Renal cortex interstitium (tissue), 15 donors: ENCODE results near the gene SRP68. TPM values are rescaled to one million over a fixed set of nuclear protein-coding genes. Genes with fewer than 3 reads are reported as not detected.

Experiments used
- DNase-seq, 11 donors: peaks; one replicate each; pipeline ENCODE4 v3.0.0-alpha.2; 2013; ENCODE audit warnings: low read depth in 9 of 11, low spot score in 4 of 11; ENCODE audit errors: extremely low read depth in 1 of 11
- long read RNA-seq, 16 experiments: transcript quantifications; one replicate each; lab custom pipeline, GENCODE V29; 2026
- polyA plus RNA-seq, 3 donors: library from polyadenylated mRNA; unstranded; fragments of 120-200 nt; gene quantifications; one replicate each; pipeline ENCODE4 v1.2.1, GENCODE V29; 2013; ENCODE audit not compliant: insufficient read length in 3 of 3

Gene SRP68
- 100 to 1,000 TPM; 101 to 122 (median 118) TPM for polyA plus RNA-seq
- long read RNA-seq, donor 1, transcript SRP68-201 (16 exons, 2,649 nt): major isoform, 11 of 14 reads
- long read RNA-seq, donor 1, partial matches to known transcripts: 0 of 14 reads
- long read RNA-seq, donor 1, other reads (novel, unspliced or antisense): 0 of 14 reads
- long read RNA-seq, donor 2, transcript SRP68-201 (16 exons, 2,649 nt): major isoform, 13 of 16 reads
- long read RNA-seq, donor 2, partial matches to known transcripts: 0 of 16 reads
- long read RNA-seq, donor 2, other reads (novel, unspliced or antisense): 0 of 16 reads
- long read RNA-seq, donor 3, transcript SRP68-201 (16 exons, 2,649 nt): major isoform, 23 of 23 reads
- long read RNA-seq, donor 3, partial matches to known transcripts: 0 of 23 reads
- long read RNA-seq, donor 3, other reads (novel, unspliced or antisense): 0 of 23 reads
- long read RNA-seq, donor 4, transcript SRP68-201 (16 exons, 2,649 nt): major isoform, 15 of 15 reads
- long read RNA-seq, donor 4, partial matches to known transcripts: 0 of 15 reads
- long read RNA-seq, donor 4, other reads (novel, unspliced or antisense): 0 of 15 reads
- long read RNA-seq, donor 5: 0 reads
- long read RNA-seq, donor 6, transcript SRP68-201 (16 exons, 2,649 nt): major isoform, 11 of 12 reads
- long read RNA-seq, donor 6, partial matches to known transcripts: 0 of 12 reads
- long read RNA-seq, donor 6, other reads (novel, unspliced or antisense): 0 of 12 reads
- long read RNA-seq, donor 7, transcript SRP68-201 (16 exons, 2,649 nt): major isoform, 13 of 15 reads
- long read RNA-seq, donor 7, partial matches to known transcripts: 0 of 15 reads
- long read RNA-seq, donor 7, other reads (novel, unspliced or antisense): 0 of 15 reads
- long read RNA-seq, donor 8: 0 reads
- long read RNA-seq, donor 9, transcript SRP68-201 (16 exons, 2,649 nt): major isoform, 13 of 19 reads
- long read RNA-seq, donor 9, partial matches to known transcripts: 5 of 19 reads
- long read RNA-seq, donor 9, other reads (novel, unspliced or antisense): 0 of 19 reads
- long read RNA-seq, donor 10, transcript SRP68-201 (16 exons, 2,649 nt): major isoform, 13 of 13 reads
- long read RNA-seq, donor 10, partial matches to known transcripts: 0 of 13 reads
- long read RNA-seq, donor 10, other reads (novel, unspliced or antisense): 0 of 13 reads
- long read RNA-seq, donor 11, transcript SRP68-201 (16 exons, 2,649 nt): major isoform, 12 of 16 reads
- long read RNA-seq, donor 11, partial matches to known transcripts: 0 of 16 reads
- long read RNA-seq, donor 11, other reads (novel, unspliced or antisense): 0 of 16 reads
- long read RNA-seq, donor 12, transcript SRP68-201 (16 exons, 2,649 nt): major isoform, 8 of 8 reads
- long read RNA-seq, donor 12, partial matches to known transcripts: 0 of 8 reads
- long read RNA-seq, donor 12, other reads (novel, unspliced or antisense): 0 of 8 reads
- long read RNA-seq, donor 13: 0 reads
- long read RNA-seq, donor 14, transcript SRP68-201 (16 exons, 2,649 nt): major isoform, 16 of 16 reads
- long read RNA-seq, donor 14, partial matches to known transcripts: 0 of 16 reads
- long read RNA-seq, donor 14, other reads (novel, unspliced or antisense): 0 of 16 reads
- long read RNA-seq, donor 15, partial matches to known transcripts: 0 of 2 reads
- long read RNA-seq, donor 15, other reads (novel, unspliced or antisense): 0 of 2 reads
- long read RNA-seq, donor 16, transcript SRP68-201 (16 exons, 2,649 nt): major isoform, 43 of 63 reads
- long read RNA-seq, donor 16, partial matches to known transcripts: 13 of 63 reads
- long read RNA-seq, donor 16, other reads (novel, unspliced or antisense): 0 of 63 reads

- DNase-seq: peak; percentile 65 to 92 (median 85)
Observed at GRCh38 chr17:76072148-76072858, at the start of gene SRP68. Gene SRP68 (minus strand): TSS chr17:76072517. CDS start chr17:76072491, 26 bp downstream.

- no peak for DNase-seq
Observed at GRCh38 chr17:76121932-76122430, 49.7 kb upstream of the SRP68 start.

- DNase-seq: no peak
Observed at GRCh38 chr17:76120658-76121008, 48.3 kb upstream of the SRP68 start.

DNA sequence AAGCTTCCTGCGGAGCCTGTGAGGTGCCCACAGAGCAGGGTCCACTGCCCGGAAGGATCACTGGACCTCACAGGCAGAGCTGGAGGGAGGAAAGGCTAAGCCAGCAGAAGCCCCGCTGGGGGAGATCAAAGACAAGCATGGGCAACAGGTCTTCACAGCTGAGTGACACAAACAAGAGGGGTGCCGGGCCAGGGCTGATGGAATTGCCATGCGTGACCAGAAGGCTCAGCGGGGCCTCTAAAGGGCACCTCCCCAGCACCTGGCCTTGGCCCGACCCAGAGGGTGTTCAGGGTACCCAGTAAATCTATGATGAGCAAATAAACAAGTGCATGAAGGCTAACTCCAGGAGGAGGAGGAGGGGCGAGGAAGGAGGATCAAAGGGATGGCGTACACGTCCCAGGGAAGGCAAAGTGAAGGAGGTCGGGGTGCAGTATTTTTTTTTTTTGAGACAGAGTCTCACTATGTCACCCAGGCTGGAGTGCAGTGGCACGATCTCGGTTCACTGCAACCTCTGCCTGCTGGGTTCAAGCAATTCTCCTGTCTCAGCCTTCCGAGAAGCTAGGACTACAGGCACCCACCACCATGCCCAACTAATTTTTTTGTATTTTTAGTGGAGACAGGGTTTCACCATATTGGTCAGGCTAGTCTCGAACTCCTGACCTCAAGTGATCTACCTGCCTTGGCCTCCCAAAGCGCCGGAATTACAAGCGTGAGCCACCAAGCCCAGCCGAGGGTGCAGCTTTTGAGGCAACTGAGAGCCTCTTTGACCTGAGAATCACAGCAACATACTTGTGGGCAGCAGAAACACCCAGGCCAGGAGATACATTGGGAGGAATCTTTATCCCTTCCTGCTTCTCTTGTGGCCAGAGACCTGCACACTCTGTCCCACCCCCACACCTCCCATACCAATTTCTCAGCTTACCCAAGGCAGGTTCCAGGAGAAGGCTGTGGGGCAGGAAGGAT lies 47.4 kb upstream of the SRP68 start:
- DNase-seq: no peak

DNA sequence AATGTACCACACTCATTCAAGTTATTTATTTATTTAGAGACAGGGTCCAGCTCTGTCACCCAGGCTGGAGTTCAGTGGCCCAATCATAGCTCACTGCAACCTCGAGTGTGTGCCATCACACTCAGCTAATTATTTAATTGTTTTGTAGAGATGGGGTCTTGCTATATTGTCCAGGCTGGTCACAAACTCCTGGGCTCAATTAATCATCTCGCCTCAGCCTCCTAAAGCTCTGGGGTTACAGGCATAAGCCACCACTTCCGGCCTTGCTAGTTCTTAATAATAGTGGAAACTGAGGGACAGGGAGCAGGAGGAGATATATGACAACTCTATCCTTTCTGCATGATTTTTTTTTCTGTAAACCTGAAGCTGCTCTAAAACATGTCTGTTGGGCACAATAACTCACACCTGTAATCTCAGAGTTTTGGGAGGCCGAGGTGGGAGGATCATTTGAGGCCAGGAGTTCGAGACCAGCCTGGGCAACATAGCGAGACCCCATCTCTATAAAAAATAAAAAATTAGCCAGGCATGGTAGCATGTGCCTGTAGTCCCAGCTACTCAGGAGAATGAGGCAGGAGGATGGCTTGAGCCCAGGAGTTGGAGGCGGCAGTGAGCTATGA lies 42.9 kb upstream of the SRP68 start:
- DNase-seq: no peak

DNA sequence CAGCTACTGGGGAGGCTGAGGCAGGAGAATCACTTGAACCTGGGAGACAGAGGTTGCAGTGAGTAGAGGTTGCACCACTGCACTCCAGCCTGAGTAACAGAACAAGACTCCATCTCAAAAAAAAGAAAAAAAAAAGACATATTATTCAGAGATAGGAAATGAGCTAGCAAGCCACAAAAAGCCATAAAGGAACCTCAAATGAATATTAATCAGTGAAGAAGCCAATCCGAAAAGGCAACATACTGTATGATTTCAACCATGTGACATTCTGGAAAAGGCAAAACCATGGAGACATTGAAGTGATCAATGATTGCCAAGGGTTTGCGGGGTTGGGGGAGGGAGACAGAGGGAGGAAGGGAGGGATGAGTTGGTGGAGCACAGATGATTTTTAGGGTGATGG lies 39.6 kb upstream of the SRP68 start:
- no peak for DNase-seq

GRCh38 chr17:76107509-76107908 lies 35.2 kb upstream of the SRP68 start:
- DNase-seq: no peak

DNA sequence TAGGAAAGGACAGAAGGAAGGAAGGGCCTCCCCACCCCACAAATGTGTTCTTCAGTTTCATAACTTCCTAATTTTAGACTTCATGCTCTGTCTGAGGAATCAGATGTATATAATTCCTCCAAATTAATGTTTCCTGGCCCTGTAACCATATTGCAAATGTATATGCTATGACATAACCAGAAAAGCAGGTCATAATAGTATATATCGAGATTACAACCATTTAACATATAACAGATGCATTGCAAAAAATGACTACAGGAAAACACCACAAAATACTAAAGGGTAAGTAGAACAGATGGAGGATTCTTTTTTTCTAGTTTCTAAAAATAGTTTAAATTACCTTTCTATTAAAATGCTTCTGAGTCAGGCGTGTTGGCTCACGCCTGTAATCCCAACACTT lies 34.4 kb upstream of the SRP68 start:
- no peak for DNase-seq

GRCh38 chr17:76104896-76105231 lies 32.5 kb upstream of the SRP68 start:
- no peak for DNase-seq

GRCh38 chr17:76104140-76104895 lies 32.0 kb upstream of the SRP68 start:
- no peak for DNase-seq

DNA sequence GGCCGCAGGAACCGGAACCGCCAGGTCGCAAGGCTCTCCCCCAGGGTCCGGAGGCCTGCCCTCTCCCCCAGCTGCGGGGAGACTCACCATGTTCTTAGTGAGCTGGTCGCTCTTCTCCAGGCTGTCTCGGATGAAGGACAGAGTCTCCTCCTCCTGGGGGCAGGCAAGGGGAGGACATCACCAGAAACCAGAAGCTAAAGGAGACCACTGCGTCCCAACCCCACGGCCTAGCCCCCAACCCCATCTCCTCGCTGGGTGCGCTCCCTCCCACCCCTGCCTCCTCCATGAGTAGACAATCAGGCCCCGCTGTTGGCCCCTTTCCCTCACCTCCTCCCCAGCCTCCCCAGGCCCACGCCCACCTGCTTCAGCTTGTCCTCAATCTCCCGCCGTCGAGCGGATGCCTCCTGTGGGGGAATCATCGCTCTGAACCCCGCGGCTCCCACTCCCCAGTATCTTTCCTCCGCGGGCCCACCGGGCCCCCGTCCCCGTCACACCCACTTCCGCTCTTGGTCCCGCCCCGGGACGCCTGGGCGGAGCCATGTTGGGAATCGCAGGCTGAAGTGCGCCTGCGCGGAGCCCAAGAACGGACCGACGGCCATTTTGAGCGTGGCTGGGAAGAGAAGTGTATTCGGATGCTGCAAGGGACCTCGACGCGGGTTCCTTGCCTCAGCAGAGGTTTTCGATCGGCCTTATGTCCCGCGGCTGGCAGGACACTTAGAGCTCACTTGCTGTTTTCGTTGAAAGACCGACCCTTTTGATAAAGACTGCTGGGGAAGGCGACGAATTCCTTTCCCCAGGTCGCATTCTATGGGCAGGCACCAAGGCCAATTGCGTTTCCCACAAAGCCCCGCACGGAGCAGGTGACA lies 31.2 kb upstream of the SRP68 start, which contains the start of gene EXOC7:
Gene EXOC7 (minus strand): TSS at position 514 of the 866 bp plus-strand sequence. CDS start 95 bp downstream, at position 419.
- DNase-seq: peak; percentile 86 to 94 (median 93)

DNA sequence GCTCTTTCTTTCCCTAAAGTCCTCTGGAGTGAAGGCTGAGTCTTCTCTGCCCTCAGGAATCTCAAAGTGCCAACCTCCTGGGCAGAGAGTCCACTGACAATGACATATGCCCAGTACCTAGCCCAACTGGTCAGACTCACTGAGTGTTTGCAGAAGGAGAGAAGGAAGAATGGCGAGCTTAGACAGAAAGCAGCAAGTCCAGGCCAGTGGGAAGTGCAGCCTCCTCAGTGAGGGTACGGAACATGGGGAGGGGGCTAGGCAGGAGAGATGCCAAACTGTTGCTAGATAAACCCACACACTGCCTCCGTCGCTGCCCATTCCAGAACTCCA lies 30.6 kb upstream of the SRP68 start:
- no peak for DNase-seq

DNA sequence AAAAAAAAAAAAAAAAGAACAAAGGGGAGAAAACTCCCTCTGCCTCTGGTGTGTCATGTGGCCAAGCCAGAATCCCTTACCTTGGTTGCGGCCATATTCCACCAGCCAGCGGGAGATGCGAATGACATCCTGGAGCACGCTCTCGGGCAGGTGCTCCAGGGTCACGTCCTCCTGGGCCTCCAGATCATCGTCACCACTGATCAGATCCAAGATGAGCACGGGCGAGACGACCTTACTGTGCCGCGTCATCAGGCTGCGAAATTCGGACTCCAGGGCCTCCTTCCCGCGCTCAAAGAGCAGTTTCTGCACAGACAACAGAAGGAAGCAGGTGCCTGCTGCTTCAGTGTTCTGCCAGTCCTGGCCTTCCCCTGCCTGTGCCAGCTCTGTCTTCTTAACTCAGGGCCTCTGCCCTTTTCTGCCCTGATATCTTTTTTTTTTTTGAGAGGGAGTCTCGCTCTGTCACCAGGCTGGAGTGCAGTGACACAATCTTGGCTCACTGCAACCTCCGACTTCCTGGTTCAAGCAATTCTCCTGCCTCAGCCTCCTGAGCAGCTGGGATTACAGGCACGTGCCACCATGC lies 25.5 kb upstream of the SRP68 start:
- no peak for DNase-seq

- no peak for DNase-seq
Observed at GRCh38 chr17:76095943-76096342, 23.6 kb upstream of the SRP68 start.
